AG20443 (cell line): ENCODE results near the gene ARHGAP28.
A peak's percentile ranks its signal among the peaks of the same experiment; 100 is the strongest.

ENCODE experiments used
- DNase-seq: peaks from one replicate; pipeline ENCODE4 v3.0.0; 2012; ENCODE audit warnings: low spot score, mixed read lengths

The ARHGAP28 gene

GRCh38 chr18:6873040-6873751 lies 143.7 kb downstream of the ARHGAP28 start:
- DNase-seq, result no peak

GRCh38 chr18:6874315-6874714 lies 144.8 kb downstream of the ARHGAP28 start:
- DNase-seq, result no peak

- no peak for DNase-seq
Observed at GRCh38 chr18:6875749-6876148, 146.2 kb downstream of the ARHGAP28 start.

GRCh38 chr18:6876641-6877041 lies 147.1 kb downstream of the ARHGAP28 start:
- DNase-seq, result peak; percentile 48

GRCh38 chr18:6877288-6877687 lies 147.8 kb downstream of the ARHGAP28 start:
- DNase-seq, result no peak

DNA sequence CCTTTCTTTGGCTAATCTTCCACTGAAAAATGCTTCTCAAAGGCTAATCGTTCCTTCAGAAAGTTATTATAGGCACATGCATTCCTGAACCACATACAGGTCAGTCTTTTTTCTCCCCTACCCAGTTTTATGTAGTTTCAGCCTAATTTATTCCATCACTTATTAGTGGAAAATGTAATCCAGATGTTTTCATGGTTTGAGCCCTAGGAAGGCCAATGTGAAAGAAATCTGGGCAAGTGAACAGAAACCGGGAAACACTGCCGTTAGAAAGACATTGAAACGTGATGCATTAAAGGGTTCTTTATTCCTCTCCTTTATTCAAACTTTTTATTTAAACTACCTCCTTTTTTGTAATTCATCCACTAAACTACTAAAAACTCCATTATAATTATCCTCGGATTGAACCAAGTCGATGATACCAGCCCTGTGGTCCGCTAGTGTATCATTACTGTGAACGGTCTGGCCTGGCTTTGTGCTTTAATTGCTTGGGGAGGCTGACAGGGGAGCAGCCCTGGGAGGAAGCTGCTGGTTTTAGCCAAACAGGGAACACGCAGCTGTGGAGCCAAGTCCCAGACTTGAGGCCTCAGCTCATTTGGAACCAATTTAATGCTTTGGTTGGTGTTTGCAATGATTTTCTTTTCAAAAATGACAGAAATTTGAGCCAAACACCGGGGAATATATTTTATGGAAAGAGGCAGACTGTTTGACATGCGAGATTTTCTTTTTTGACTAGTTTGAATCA lies 149.2 kb downstream of the ARHGAP28 start:
- DNase-seq, result peak; percentile 18

DNA sequence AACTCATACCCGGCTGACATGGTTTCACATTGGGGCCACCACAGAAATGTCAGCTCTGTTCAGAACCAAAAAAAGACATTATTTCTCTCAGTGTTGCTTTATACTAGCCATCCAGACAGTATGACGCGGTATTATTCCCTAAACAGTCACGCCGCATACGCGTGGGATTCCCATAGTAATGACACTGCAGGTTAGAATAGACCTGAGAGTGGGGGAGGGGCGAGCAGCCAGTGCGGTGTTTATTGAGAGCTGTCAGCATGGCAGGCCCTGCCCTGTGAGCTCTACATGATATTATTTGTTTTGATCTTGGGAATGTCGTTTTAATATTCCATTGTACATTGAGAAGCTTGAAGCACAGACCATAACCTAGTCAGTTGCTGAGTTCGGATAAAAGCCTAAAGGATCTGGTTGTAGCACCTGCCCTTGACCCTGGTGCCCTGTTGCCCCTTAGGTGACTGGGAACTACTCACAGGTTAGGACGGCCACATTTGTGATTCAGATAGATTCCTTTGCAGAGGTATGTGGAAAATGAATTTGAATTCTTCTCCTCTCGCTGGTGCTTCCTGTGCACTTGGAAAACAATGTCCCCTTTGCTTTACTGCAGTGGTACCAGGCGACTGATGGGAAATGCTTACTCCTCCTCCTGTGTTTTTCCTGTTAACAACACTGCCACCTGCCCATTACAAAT lies 150.1 kb downstream of the ARHGAP28 start:
- DNase-seq, result no peak

GRCh38 chr18:6881034-6881820 lies 151.7 kb downstream of the ARHGAP28 start:
- peak; percentile 45 for DNase-seq

DNA sequence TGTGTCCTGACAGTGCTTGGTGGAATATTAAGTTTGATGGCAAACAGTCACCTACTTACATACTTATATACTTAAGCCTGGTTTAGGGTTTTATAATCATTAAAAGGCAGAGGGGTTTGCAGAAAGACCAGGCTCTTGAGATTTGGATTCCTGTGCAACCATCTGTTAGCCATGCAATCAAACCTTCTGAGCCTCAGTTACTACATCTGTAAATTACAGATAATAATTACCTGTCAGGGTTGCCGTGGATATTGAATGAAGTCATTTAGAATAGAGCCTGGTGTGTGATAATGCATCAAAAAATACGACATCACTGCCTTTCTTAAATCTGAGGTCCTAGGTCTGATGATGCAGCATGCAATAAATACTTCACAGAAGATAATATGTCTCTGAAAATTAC lies 152.9 kb downstream of the ARHGAP28 start:
- no peak for DNase-seq

- DNase-seq, result no peak
Observed at GRCh38 chr18:6885006-6885481, 155.5 kb downstream of the ARHGAP28 start.

DNA sequence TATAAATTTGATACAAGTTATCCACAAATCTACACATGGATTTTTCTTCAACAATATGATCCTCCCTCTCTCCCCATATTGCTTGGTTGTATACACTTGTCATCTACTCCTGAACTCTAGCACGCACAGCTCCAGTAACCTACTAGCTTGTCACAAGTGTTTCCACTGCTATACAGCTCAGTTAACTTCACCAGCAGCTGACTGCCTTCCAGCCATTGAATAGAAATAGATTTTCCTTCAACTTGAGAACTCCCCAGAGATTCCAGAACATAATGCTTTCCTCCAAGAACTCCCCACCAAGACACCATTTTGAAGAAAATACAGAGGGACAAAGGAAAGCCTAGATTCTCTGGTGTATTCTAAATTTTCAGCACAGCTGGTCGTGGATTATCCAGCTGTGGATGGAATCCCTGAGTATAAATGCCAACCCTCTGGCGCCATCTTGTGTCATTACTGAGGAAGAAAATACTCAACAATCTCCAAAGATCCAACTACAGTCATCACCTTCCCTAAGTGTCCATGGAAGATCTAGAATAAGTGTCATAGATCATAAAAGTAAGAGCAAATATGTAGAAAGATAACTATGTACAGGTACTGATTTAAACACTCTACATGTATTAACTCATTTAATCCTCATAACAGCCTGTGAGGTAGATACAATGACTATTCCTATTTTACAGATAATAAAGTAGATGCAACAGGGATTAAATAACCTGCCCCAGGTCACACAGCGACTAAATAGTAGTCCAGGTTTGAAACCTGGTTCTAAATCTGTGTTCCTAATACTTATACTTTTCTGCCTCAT lies 156.7 kb downstream of the ARHGAP28 start:
- peak; percentile 73 for DNase-seq

DNA sequence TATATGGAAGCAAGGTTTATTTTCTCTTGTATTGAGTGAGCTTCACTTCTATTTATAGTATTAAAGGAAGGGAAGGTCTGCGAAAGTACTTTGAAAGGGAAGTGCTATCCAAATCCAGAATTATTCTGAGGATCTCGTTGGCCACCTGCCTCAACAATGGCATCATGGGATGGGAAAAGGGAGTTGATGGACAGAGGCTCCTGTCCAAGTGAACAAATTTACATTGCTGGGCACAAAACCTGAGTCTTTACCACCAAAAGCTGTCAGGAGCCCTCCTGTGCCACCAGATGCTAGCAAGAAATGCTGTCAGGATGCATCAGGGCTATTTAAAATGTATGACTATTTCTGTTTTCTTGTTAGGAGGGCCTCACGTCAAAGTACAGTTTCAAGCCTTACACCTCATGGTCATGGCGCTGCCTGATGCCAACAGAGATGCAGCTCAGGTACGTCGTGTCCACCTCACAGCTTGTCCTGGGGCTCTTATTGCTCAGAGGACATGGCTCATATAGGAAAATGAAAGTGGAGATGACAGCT lies 157.3 kb downstream of the ARHGAP28 start:
- DNase-seq, result no peak

DNA sequence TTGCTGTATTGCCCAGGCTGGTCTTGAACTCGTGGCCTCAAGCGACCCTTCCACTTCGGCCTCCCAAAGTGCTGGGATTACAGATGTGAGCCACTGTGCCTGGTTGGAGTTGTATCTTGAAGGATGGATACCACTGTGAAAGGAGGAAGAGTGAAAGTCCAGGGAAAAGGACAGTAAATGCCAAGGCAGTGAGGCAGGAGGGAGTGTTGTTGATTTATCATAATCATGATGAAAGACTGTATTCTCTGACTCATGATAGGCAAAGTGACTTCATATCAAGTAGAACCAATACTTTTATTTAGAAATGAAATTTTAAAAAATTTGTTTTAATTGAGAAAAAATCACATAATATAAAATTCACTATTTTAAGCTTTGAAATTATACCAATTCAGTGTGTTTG lies 162.3 kb downstream of the ARHGAP28 start:
- DNase-seq, result no peak

- DNase-seq, result no peak
Observed at GRCh38 chr18:6901286-6901926, 171.9 kb downstream of the ARHGAP28 start.

GRCh38 chr18:6917072-6917471 lies 187.6 kb downstream of the ARHGAP28 start:
- DNase-seq, result no peak

DNA sequence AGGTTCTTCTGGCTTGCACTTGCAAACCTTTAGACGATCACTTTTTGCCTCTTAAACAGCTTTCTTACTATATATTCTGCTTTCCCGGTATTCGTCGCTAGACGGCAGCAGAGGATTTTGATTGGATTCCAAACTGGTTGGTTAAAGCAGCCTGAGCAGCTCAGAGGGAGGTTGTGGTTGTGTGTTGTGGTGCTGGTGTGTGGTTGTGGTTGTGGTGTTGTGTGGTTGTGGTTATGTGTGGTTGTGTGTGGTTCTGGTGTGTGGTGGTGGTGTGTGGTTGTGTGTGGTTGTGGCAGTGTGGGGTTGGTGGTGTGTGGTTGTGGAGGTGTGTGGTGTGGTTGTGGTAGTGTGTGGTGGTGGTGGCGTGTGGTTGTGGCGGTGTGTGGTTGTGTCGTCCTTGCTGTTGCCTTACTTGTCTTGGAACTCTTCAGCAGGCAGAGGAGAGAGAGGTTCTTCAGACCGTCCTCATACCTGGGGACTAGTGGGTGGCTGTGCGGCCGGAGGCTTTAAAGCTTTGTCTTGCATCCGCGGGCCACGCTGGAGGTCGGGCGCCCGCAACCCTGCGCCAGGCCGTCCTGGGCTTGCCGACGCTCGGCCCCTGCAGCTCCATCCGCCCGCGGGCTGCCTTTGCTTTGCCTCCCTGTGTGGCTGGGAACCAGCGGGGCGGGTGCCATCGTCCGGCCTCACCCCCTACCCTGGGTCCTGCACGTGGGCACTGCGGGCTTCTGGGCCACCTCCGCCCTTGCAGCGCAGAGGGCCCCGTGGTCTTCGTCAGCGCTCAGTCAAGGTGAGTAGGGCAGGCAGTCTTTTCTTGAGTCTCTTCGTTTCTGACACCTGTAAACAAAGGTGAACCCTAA lies 190.8 kb downstream of the ARHGAP28 start:
- peak; percentile 77 for DNase-seq

DNA sequence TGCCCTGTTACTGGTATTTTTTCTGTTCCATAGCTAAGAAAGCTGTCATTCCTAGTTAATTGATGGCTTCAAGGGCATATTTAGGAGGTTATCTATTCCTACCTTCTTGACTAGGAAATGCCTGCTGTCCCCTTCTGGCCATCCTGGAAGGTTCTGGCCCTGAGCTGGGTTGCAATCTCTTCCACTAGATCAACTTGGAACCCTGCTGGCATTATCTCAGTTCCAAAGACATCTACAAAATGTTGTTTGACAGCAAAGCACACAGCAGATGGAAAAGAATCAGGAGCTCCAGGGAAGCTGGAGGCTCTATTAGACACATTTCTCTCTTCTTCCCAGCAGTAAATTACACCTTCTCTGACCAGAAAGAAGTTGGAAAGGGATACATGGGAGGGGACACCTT lies 192.1 kb downstream of the ARHGAP28 start:
- DNase-seq, result no peak

DNA sequence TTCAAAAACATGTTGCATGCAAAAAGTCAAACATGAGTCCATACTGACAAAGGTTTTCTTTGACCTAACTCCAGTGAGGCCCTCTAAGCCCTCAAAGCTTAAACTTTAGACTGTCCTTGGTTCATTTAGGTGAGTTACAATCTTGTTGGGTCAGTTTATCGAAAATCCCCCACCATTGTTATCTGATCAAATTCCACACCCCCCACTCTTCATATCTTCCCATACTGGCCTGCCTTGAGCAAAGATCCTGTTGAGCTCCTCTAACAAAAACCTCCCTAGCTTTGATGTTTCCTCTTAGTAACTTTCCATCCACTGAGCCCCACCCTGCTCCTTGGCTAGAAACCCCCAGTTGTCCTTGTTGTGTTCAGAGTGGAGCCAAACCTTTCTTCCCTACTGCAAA lies 193.7 kb downstream of the ARHGAP28 start:
- no peak for DNase-seq

DNA sequence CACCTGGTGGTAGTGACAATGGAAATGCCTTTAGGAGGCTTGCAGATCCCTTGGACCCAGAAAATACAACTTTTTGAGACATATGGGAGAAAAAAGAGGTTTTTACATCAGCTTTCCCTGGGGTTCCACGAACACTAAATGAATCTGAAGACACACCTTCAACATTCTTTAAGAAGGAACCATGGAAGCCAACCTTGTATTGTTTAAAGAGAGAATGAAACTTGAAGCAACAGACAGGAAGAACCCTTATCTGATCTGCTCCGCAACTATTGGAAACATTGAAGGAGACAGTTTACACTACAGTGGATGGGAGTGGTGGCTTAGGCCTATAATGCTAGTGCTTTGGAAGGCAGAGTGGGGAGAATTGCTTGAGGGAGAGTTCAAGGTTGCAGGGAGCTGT lies 197.6 kb downstream of the ARHGAP28 start:
- DNase-seq, result no peak
